ENCODE measurements around the gene CPEB1.
"Not testable (repeated sequence)": the region's sequence is repeated elsewhere in the genome, so short reads cannot be mapped to it uniquely, and the experiment has no call there.

The CPEB1 gene

GRCh38 chr15:82539691-82540054, 107.5 kb downstream of the CPEB1 start:
- H3K27ac ChIP-seq = peak overlapping the region; percentile 96
- no peak for TF ChIP-seq CTCF (conservative IDR thresholded peaks at IDR 0.05)
- TF ChIP-seq ZFX (IDR thresholded peaks at IDR 0.05) = no peak

GRCh38 chr15:82538961-82539690, 108.0 kb downstream of the CPEB1 start:
- TF ChIP-seq ZFX (IDR thresholded peaks at IDR 0.05) = no peak
- TF ChIP-seq CTCF (conservative IDR thresholded peaks at IDR 0.05) = no peak
- H3K27ac ChIP-seq = peak overlapping the region; percentile 96

- no peak for TF ChIP-seq ZFX (IDR thresholded peaks at IDR 0.05)
- TF ChIP-seq CTCF (conservative IDR thresholded peaks at IDR 0.05) = no peak
- H3K27ac ChIP-seq = no peak overlapping the region; the same call in 1 of the 2 replicates
Measured at GRCh38 chr15:82537351-82537908, 109.7 kb downstream of the CPEB1 start.

- no peak overlapping the region; the same call in 1 of the 2 replicates for H3K27ac ChIP-seq
- no peak for TF ChIP-seq CTCF (conservative IDR thresholded peaks at IDR 0.05)
- TF ChIP-seq ZFX (IDR thresholded peaks at IDR 0.05) = no peak
Measured at GRCh38 chr15:82536409-82537350, 110.5 kb downstream of the CPEB1 start.

- H3K27ac ChIP-seq = no peak overlapping the region
- TF ChIP-seq CTCF (conservative IDR thresholded peaks at IDR 0.05) (no peak), ZFX (IDR thresholded peaks at IDR 0.05) (no peak)
Measured at GRCh38 chr15:82535566-82536408, 111.4 kb downstream of the CPEB1 start.

GRCh38 chr15:82535151-82535550, 112.0 kb downstream of the CPEB1 start:
- H3K27ac ChIP-seq = not testable (repeated sequence)

GRCh38 chr15:82534457-82534861, 112.7 kb downstream of the CPEB1 start:
- not testable (repeated sequence) for H3K27ac ChIP-seq

All from C4-2B (cell line).